Transverse colon (tissue), 4 donors: ENCODE results near the gene TADA2B. TPM values are rescaled to one million over a fixed set of nuclear protein-coding genes. Genes with fewer than 3 reads are reported as not detected.

Source experiments
- DNase-seq: peaks from one replicate; pipeline ENCODE4 v3.0.0-alpha.2; 2019
- H3K27ac ChIP-seq, 4 donors: fragments of 200-600 bp; sonication (generic); 2 replicates each; pipeline ENCODE4 v1.5.1; 2016 to 2018; ENCODE audit warnings: inconsistent platforms in 4 of 4
- H3K27me3 ChIP-seq: fragments of 200-600 bp; sonication (generic); 2 replicates; pipeline ENCODE4 v1.5.1; 2017; ENCODE audit warnings: inconsistent platforms
- H3K36me3 ChIP-seq, 4 donors: fragments of 200-600 bp; sonication (generic); 2 replicates each; pipeline ENCODE4 v1.5.1; 2017 to 2019; ENCODE audit warnings: inconsistent platforms in 4 of 4
- H3K4me1 ChIP-seq, 4 donors: fragments of 200-600 bp; sonication (generic); 2 replicates each; pipeline ENCODE4 v1.5.1; 2017 to 2020; ENCODE audit warnings: inconsistent platforms in 4 of 4
- H3K4me3 ChIP-seq, 4 donors: fragments of 200-600 bp; sonication (generic); 1 replicate in 1 of 4; 2 replicates in 3 of 4; pipeline versions ENCODE4 v1.5.1 to v1.6.1; 2017 to 2019; ENCODE audit warnings: inconsistent platforms in 4 of 4
- H3K9me3 ChIP-seq, 2 donors: fragments of 200-600 bp; sonication (generic); 2 replicates each; pipeline ENCODE4 v1.5.1; 2017 to 2019; ENCODE audit warnings: inconsistent platforms in 2 of 2
- CTCF ChIP-seq, 5 experiments: fragments of 200-600 bp in 3 of 5; fragments of 450-650 bp in 2 of 5; sonication (generic) in 3 of 5; IDR thresholded peaks; 1 replicate in 2 of 5; 2 replicates in 3 of 5; pipeline ENCODE4 v1.5.1; 2016 to 2017; ENCODE audit warnings: antibody characterized with exemption in 5 of 5, inconsistent platforms in 3 of 5, mild to moderate bottlenecking in 2 of 5, moderate library complexity in 1 of 5
- EP300 ChIP-seq: sonication (generic); formaldehyde crosslinking; IDR thresholded peaks from one replicate; pipeline ENCODE4 v1.6.1; 2017; ENCODE audit warnings: antibody characterized with exemption, low read depth
- POLR2A ChIP-seq: fragments of 450-650 bp; IDR thresholded peaks from one replicate; pipeline ENCODE4 v1.6.1; 2016; ENCODE audit warnings: antibody characterized with exemption, mild to moderate bottlenecking, moderate library complexity
- POLR2AphosphoS5 ChIP-seq, 3 donors: sonication (generic); formaldehyde crosslinking; IDR thresholded peaks; one replicate each; pipeline ENCODE4 v1.6.1; 2016; ENCODE audit warnings: antibody characterized with exemption in 3 of 3
- WGBS, 2 donors: methylation state at CpG; one replicate each; pipeline ENCODE4 v1.1.5; 2018; ENCODE audit warnings: low coverage in 1 of 2; 5-methylcytosine and 5-hydroxymethylcytosine counted together
- in situ Hi-C, 4 donors: fragments of 200-750 bp; cut with MboI; loops; one replicate each; pipeline versions ENCODE4 v1.15.0 to v1.15.1; 2017; ENCODE audit warnings: low sequenced_read_pairs in 3 of 4, low pct_ligation_motif_present in 1 of 4, low pct_unique_long_range_greater_than_20kb in 1 of 4
- intact Hi-C: fragments of 100-400 bp; cut with DNase I; formaldehyde crosslinking; loops from one replicate; pipeline ENCODE4 v1.15.1; 2023; ENCODE audit warnings: low total_unique reads
- total RNA-seq, 4 donors: library from RNA; depleted of rRNA; stranded (reverse); fragments of >200 nt; gene quantifications; one replicate each; pipeline ENCODE4 v1.1.0, GENCODE V29; 2016

The TADA2B gene
- total RNA-seq, 4 donors from 2014 or later = 18.7 to 31.8 (median 27.4) TPM

GRCh38 chr4:7092026-7092425 is 48.9 kb downstream of the TADA2B start:
- peaks cover 0 to 11% (median 3%) of the 10 kb centered on the region in 4 donors for H3K4me1 ChIP-seq
- no peak overlapping the region for H3K27ac ChIP-seq
- WGBS, 2 donors = 63 to 64% methylated on average over 3 of the region's 3 CpGs
- H3K36me3 ChIP-seq = no peaks in the 10 kb centered on the region
- in situ Hi-C loops = no loop called here
- H3K9me3 ChIP-seq = no peaks in the 10 kb centered on the region
- intact Hi-C loops = no loop called here
- peaks cover 7% of the 10 kb centered on the region for H3K27me3 ChIP-seq
- H3K4me3 ChIP-seq = no peak overlapping the region
- TF ChIP-seq POLR2A (no peak), EP300 (no peak), POLR2AphosphoS5 (IDR thresholded peaks at IDR 0.05) (no peak), CTCF (IDR thresholded peaks at IDR 0.05) (no peak)
- DNase-seq = no peak

- 80 to 84% methylated on average over 1 to 10 of the region's 10 CpGs for WGBS, 2 donors
Observed at GRCh38 chr4:7094916-7095315, 51.7 kb downstream of the TADA2B start.

GRCh38 chr4:7095611-7096155 is 52.5 kb downstream of the TADA2B start:
- Histone ChIP-seq H3K4me1 (no peaks in the 10 kb centered on the region), H3K27ac (no peak overlapping the region), H3K27me3 (peaks cover 7% of the 10 kb centered on the region), H3K36me3 (no peaks in the 10 kb centered on the region), H3K4me3 (no peak overlapping the region), H3K9me3 (no peaks in the 10 kb centered on the region)
- in situ Hi-C loops = no loop called here
- WGBS, 2 donors = 88 to 100% methylated on average over 1 to 16 of the region's 16 CpGs
- TF ChIP-seq EP300 (no peak), POLR2A (no peak), CTCF (IDR thresholded peaks at IDR 0.05) (no peak)
- intact Hi-C loops = no loop called here
- no peak for DNase-seq

More at GRCh38 chr4:7094916-7095315, 51.7 kb downstream of the TADA2B start:
- in situ Hi-C loops = no loop called here
- H3K9me3 ChIP-seq = no peaks in the 10 kb centered on the region
- H3K36me3 ChIP-seq = no peaks in the 10 kb centered on the region
- no peak overlapping the region for H3K4me3 ChIP-seq
- intact Hi-C loops = no loop called here
- DNase-seq = no peak
- no peak overlapping the region for H3K27ac ChIP-seq
- peaks cover 0 to 1% (median 0%) of the 10 kb centered on the region in 4 donors for H3K4me1 ChIP-seq
- no peak for TF ChIP-seq POLR2AphosphoS5 (IDR thresholded peaks at IDR 0.05)
- TF ChIP-seq CTCF (IDR thresholded peaks at IDR 0.05) = no peak
- TF ChIP-seq POLR2A = no peak
- no peak for TF ChIP-seq EP300
- peaks cover 7% of the 10 kb centered on the region for H3K27me3 ChIP-seq

- H3K4me1 ChIP-seq = no peaks in the 10 kb centered on the region
- no peaks in the 10 kb centered on the region for H3K36me3 ChIP-seq
- H3K27ac ChIP-seq = no peak overlapping the region
- H3K4me3 ChIP-seq = no peak overlapping the region
- H3K9me3 ChIP-seq = no peaks in the 10 kb centered on the region
- in situ Hi-C loops = no loop called here
- DNase-seq = no peak
- intact Hi-C loops = no loop called here
- TF ChIP-seq CTCF (IDR thresholded peaks at IDR 0.05) = no peak
- TF ChIP-seq POLR2AphosphoS5 (IDR thresholded peaks at IDR 0.05) = no peak
- TF ChIP-seq EP300 = no peak
- TF ChIP-seq POLR2A = no peak
- WGBS, 2 donors = 87 to 93% methylated on average over 7 of the region's 7 CpGs
- peaks cover 7% of the 10 kb centered on the region for H3K27me3 ChIP-seq
Observed at GRCh38 chr4:7096236-7096635, 53.1 kb downstream of the TADA2B start.
